Fibroblast of pulmonary artery (primary cell): Measurements from ENCODE around the gene DOCK9.

ENCODE experiments used
- DNase-seq: peaks from one replicate; pipeline ENCODE4 v3.0.0-alpha.2; 2010; ENCODE audit warnings: low read depth
- H3K4me3 ChIP-seq: replicated peaks from 2 replicates; pipeline ENCODE4 v1.5.1; 2011; ENCODE audit warnings: low read depth, mild to moderate bottlenecking, control low read depth, low read length, moderate library complexity
- CTCF ChIP-seq: IDR thresholded peaks from 2 replicates; pipeline ENCODE4 v1.5.1; 2011; ENCODE audit warnings: mild to moderate bottlenecking, control low read depth, low read length, inconsistent platforms; ENCODE audit errors: missing control alignments

DOCK9 gene

GRCh38 chr13:98837896-98838295 lies 140.0 kb downstream of the DOCK9 start:
- no peak overlapping the region for H3K4me3 ChIP-seq
- DNase-seq: no peak
- no peak for TF ChIP-seq CTCF

GRCh38 chr13:98835156-98835555 lies 142.7 kb downstream of the DOCK9 start:
- no peak for TF ChIP-seq CTCF
- no peak overlapping the region for H3K4me3 ChIP-seq
- no peak for DNase-seq

GRCh38 chr13:98834254-98834960 lies 143.5 kb downstream of the DOCK9 start:
- no peak for DNase-seq
- TF ChIP-seq CTCF: no peak
- no peak overlapping the region for H3K4me3 ChIP-seq

GRCh38 chr13:98831236-98831635 lies 146.6 kb downstream of the DOCK9 start:
- TF ChIP-seq CTCF: no peak
- DNase-seq: no peak
- H3K4me3 ChIP-seq: no peak overlapping the region

- no peak for TF ChIP-seq CTCF
- DNase-seq: no peak
- no peak overlapping the region for H3K4me3 ChIP-seq
Measured at GRCh38 chr13:98829541-98829940, 148.3 kb downstream of the DOCK9 start.

GRCh38 chr13:98828614-98829013 lies 149.2 kb downstream of the DOCK9 start:
- DNase-seq: no peak
- no peak overlapping the region for H3K4me3 ChIP-seq
- no peak for TF ChIP-seq CTCF

GRCh38 chr13:98827449-98827848 lies 150.4 kb downstream of the DOCK9 start:
- no peak for TF ChIP-seq CTCF
- DNase-seq: no peak
- no peak overlapping the region for H3K4me3 ChIP-seq
